ENCODE data around the gene TRPM3. TPM values are rescaled to one million over a fixed set of nuclear protein-coding genes. Genes with fewer than 3 reads are reported as not detected.

The TRPM3 gene
- total RNA-seq, 4 donors from 2014 or later: 0.27 to 1.2 (median 0.47) TPM; not detected in 1

DNA sequence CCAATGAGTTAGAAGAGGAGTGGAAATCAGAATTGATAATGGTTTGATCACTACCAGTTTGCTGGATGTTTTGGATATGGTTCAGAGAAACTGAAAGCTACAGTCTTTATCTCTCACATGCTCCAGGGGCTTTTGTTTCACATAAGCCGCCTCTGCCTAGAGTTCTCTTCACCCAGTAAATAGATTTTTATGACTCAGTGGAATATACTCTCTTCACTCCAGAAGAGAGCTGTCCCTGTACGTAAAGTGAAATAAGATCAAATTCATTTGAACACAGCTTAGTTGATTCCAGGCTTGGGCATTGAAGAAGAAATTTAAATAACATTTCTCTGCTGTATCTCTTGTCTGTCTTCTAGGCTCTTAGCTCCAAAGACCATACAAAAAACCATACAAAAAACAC, 184.9 kb downstream of the TRPM3 start:
- no peaks in the 10 kb centered on the region for H3K36me3 ChIP-seq
- WGBS, 2 donors (ENCODE audit: low coverage in 1 of 2): 59 to 75% methylated on average over 2 of the region's 2 CpGs
- no peak for TF ChIP-seq POLR2AphosphoS5 (IDR thresholded peaks at IDR 0.05)
- no peak for TF ChIP-seq CTCF (IDR thresholded peaks at IDR 0.05)
- TF ChIP-seq POLR2A (IDR thresholded peaks at IDR 0.05): no peak
- no peak for TF ChIP-seq EP300 (IDR thresholded peaks at IDR 0.05)

DNA sequence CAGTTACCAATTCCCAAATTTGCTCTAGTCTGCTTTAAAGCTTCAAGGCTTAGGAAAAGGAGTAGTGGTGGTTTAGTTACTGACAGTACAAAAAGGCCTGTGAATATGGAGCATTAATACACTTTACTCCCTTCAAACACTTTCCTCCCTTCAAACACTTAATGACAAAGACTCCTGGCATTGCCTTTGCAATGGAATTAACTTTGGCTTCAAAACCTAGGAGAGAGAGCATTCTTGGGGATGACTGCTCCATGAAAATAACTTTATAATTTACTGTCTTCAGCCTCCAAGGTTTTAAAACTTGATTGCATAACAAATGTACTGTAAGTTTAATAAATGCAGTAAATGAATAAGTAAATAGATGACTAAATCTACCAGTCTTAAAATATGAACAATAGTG, 185.6 kb downstream of the TRPM3 start:
- Histone ChIP-seq H3K9me3 (no peaks in the 10 kb centered on the region), H3K4me3 (no peak overlapping the region), H3K4me1 (no peaks in the 10 kb centered on the region), H3K27ac (no peak overlapping the region), H3K27me3 (no peaks in the 10 kb centered on the region), H3K36me3 (no peaks in the 10 kb centered on the region)
- no peak for ATAC-seq
- no peak for TF ChIP-seq POLR2AphosphoS5 (IDR thresholded peaks at IDR 0.05)
- TF ChIP-seq CTCF (IDR thresholded peaks at IDR 0.05): no peak
- TF ChIP-seq POLR2A (IDR thresholded peaks at IDR 0.05): no peak
- no peak for TF ChIP-seq EP300 (IDR thresholded peaks at IDR 0.05)

More for the DNA sequence above, 184.9 kb downstream of the TRPM3 start:
- no peaks in the 10 kb centered on the region for H3K4me1 ChIP-seq
- H3K9me3 ChIP-seq: no peaks in the 10 kb centered on the region
- H3K27me3 ChIP-seq: no peaks in the 10 kb centered on the region
- no peak for ATAC-seq
- no peak overlapping the region for H3K4me3 ChIP-seq
- no peak overlapping the region for H3K27ac ChIP-seq

DNA sequence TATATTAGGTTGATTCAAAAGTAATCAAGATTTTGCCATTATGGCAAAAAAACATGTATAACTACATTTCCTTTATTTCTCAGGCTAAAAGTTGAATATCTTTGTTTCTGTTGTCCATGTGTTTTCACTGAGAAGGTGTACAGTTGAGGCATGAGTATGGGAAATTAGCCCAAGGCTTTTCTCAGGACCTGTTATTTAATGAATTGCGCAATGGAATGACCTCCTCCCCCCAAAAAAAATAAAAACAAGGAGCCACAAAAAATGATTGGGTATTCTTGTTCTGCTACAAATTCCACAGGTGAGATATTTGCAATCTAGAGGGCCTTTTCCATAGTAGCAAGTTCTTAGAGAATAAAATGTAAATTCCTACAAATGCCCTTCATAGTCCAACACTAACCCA, 186.8 kb downstream of the TRPM3 start:
- Histone ChIP-seq H3K4me1 (no peaks in the 10 kb centered on the region), H3K9me3 (no peaks in the 10 kb centered on the region), H3K27me3 (no peaks in the 10 kb centered on the region), H3K36me3 (no peaks in the 10 kb centered on the region), H3K4me3 (no peak overlapping the region), H3K27ac (no peak overlapping the region)
- WGBS, 2 donors (ENCODE audit: low coverage in 1 of 2): 100% methylated on average over 1 of the region's 1 CpG
- ATAC-seq: no peak
- no peak for TF ChIP-seq EP300 (IDR thresholded peaks at IDR 0.05)
- TF ChIP-seq CTCF (IDR thresholded peaks at IDR 0.05): no peak
- no peak for TF ChIP-seq POLR2A (IDR thresholded peaks at IDR 0.05)
- no peak for TF ChIP-seq POLR2AphosphoS5 (IDR thresholded peaks at IDR 0.05)

DNA sequence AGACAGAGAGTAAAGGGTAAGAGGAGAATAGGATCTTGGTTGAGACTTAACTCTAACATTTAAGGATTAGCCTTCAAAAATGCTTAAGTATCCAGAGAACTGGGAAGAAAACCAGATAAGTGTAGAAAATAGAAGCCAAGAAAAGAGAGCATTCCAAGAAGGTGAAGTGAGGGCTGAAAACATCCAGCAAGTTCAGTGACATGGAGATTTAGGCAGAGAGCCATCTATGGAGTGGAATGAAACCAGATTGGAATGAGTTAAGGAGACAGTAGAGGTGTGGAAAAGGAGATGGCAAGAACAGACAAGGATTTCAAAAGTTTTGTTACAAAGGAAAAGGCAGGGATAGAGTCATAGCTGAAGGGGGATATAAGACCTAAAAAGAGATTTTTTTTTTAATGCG, 188.1 kb downstream of the TRPM3 start:
- TF ChIP-seq POLR2A (IDR thresholded peaks at IDR 0.05) (no peak), EP300 (IDR thresholded peaks at IDR 0.05) (no peak), CTCF (IDR thresholded peaks at IDR 0.05) (no peak), POLR2AphosphoS5 (IDR thresholded peaks at IDR 0.05) (no peak)
- no peak overlapping the region for H3K4me3 ChIP-seq
- H3K27ac ChIP-seq: no peak overlapping the region
- ATAC-seq: no peak
- H3K4me1 ChIP-seq: no peaks in the 10 kb centered on the region
- no peaks in the 10 kb centered on the region for H3K9me3 ChIP-seq
- WGBS, 2 donors (ENCODE audit: low coverage in 1 of 2): 57 to 83% methylated on average over 1 of the region's 1 CpG
- H3K27me3 ChIP-seq: no peaks in the 10 kb centered on the region
- no peaks in the 10 kb centered on the region for H3K36me3 ChIP-seq

DNA sequence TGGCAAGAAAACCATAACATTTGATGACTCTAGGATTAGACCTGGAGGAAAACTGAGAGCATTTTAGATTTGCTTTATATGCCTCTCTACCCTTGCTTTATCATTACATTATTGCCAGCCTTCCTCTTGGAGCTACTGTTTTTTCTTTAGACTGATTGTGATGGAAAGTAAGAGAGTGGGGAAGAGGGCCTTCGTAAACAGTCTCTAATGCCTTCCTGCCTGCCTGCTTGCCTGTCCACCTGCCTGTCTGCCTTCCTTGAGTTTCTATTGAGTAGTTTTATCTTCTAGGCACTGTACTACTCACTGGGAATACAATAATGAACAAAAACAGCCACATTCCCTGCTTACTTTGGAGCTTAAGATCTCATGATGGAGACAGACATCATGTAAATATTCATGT, 189.3 kb downstream of the TRPM3 start:
- Histone ChIP-seq H3K4me1 (no peaks in the 10 kb centered on the region), H3K4me3 (no peak overlapping the region), H3K9me3 (no peaks in the 10 kb centered on the region), H3K27me3 (no peaks in the 10 kb centered on the region), H3K36me3 (no peaks in the 10 kb centered on the region), H3K27ac (no peak overlapping the region)
- 92 to 100% methylated on average over 1 of the region's 1 CpG for WGBS, 2 donors (ENCODE audit: low coverage in 1 of 2)
- no peak for ATAC-seq
- TF ChIP-seq POLR2A (IDR thresholded peaks at IDR 0.05) (no peak), EP300 (IDR thresholded peaks at IDR 0.05) (no peak), CTCF (IDR thresholded peaks at IDR 0.05) (no peak), POLR2AphosphoS5 (IDR thresholded peaks at IDR 0.05) (no peak)
